Hematopoietic multipotent progenitor cell treated with erythropoietin and hydrocortisone succinate and interleukin-3 and kit ligand, for 15 days (in vitro differentiated cells): ENCODE measurements around the gene RPP25L.

ENCODE experiments used
- DNase-seq: peaks from one replicate; pipeline ENCODE4 v3.0.0-alpha.2; 2015; ENCODE audit warnings: low spot score

RPP25L gene

GRCh38 chr9:34611251-34611810 is 566 bp downstream of the RPP25L start:
- no peak for DNase-seq

- no peak for DNase-seq
Measured at GRCh38 chr9:34610434-34611206, 1.3 kb downstream of the RPP25L start.

GRCh38 chr9:34607331-34607730 is 4.6 kb downstream of the RPP25L start:
- DNase-seq: no peak

GRCh38 chr9:34606905-34607304 is 5.0 kb downstream of the RPP25L start:
- DNase-seq: no peak

GRCh38 chr9:34606190-34606589 is 5.7 kb downstream of the RPP25L start:
- no peak for DNase-seq

GRCh38 chr9:34603610-34604231 is 8.2 kb downstream of the RPP25L start:
- DNase-seq: peak; percentile 78

GRCh38 chr9:34601937-34602573 is 9.8 kb downstream of the RPP25L start:
- DNase-seq: no peak

- no peak for DNase-seq
Measured at GRCh38 chr9:34600908-34601307, 11.0 kb downstream of the RPP25L start.

GRCh38 chr9:34599546-34599945 is 12.4 kb downstream of the RPP25L start:
- no peak for DNase-seq

- DNase-seq: no peak
Measured at GRCh38 chr9:34594177-34594576, 17.7 kb downstream of the RPP25L start.

- no peak for DNase-seq
Measured at GRCh38 chr9:34592895-34593601, 18.8 kb downstream of the RPP25L start.

GRCh38 chr9:34591917-34592866 is 19.7 kb downstream of the RPP25L start:
- DNase-seq: no peak

- DNase-seq: peak; percentile 63
Measured at GRCh38 chr9:34591248-34591916, 20.5 kb downstream of the RPP25L start.

- no peak for DNase-seq
Measured at GRCh38 chr9:34590381-34591247, 21.3 kb downstream of the RPP25L start.

- DNase-seq: no peak
Measured at GRCh38 chr9:34589636-34590380, 22.1 kb downstream of the RPP25L start, which contains the start of gene CNTFR. Gene CNTFR (minus strand): TSS chr9:34589724. CDS start chr9:34568981, 20,743 bp downstream.

- no peak for DNase-seq
Measured at GRCh38 chr9:34588671-34589635, 22.9 kb downstream of the RPP25L start.

GRCh38 chr9:34587271-34587670 is 24.6 kb downstream of the RPP25L start:
- no peak for DNase-seq
